Esophagus squamous epithelium (tissue), 5 donors: ENCODE data around the gene TMEM272. TPM values are rescaled to one million over a fixed set of nuclear protein-coding genes. Genes with fewer than 3 reads are reported as not detected.

Experiments used
- DNase-seq: peaks from one replicate; lab custom pipeline; 2025; lab: John Stamatoyannopoulos, UW
- H3K27ac ChIP-seq, 4 donors: fragments of 200-600 bp; sonication (generic); one replicate each; pipeline ENCODE4 v1.5.1; 2016 to 2019; ENCODE audit warnings: mild to moderate bottlenecking in 1 of 4
- H3K27me3 ChIP-seq, 4 donors: fragments of 200-600 bp; sonication (generic); 1 replicate in 3 of 4; 2 replicates in 1 of 4; pipeline versions ENCODE4 v1.5.1 to v1.6.0; 2017 to 2021; ENCODE audit warnings: antibody characterized with exemption in 1 of 4
- H3K36me3 ChIP-seq, 3 donors: fragments of 200-600 bp; sonication (generic); one replicate each; pipeline ENCODE4 v1.5.1; 2016 to 2019
- H3K4me1 ChIP-seq, 3 donors: fragments of 200-600 bp; sonication (generic); one replicate each; pipeline ENCODE4 v1.5.1; 2017 to 2019
- H3K4me3 ChIP-seq, 4 donors: fragments of 200-600 bp; sonication (generic); 1 replicate in 3 of 4; 2 replicates in 1 of 4; pipeline ENCODE4 v1.5.1; 2016 to 2019; ENCODE audit warnings: mild to moderate bottlenecking in 2 of 4, moderate library complexity in 1 of 4
- H3K9me3 ChIP-seq, 3 donors: fragments of 200-600 bp; sonication (generic); one replicate each; pipeline ENCODE4 v1.5.1; 2016 to 2019
- POLR2A ChIP-seq, 4 donors: fragments of 450-650 bp; IDR thresholded peaks; one replicate each; pipeline ENCODE4 v1.6.1; 2017; ENCODE audit warnings: antibody characterized with exemption in 4 of 4, mild to moderate bottlenecking in 4 of 4, moderate library complexity in 3 of 4
- WGBS, 2 donors: methylation state at CpG; one replicate each; pipeline ENCODE4 v1.1.5; 2018; 5-methylcytosine and 5-hydroxymethylcytosine counted together
- intact Hi-C: fragments of 100-400 bp; cut with DNase I; formaldehyde crosslinking; loops from one replicate; pipeline ENCODE4 v1.15.0; 2022
- total RNA-seq, 4 donors: library from RNA; depleted of rRNA; stranded (reverse); fragments of >200 nt; gene quantifications; one replicate each; pipeline ENCODE4 v1.1.0, GENCODE V29; 2016
- TF ChIP-seq, protein P1 (sequence below), 6 experiments: fragments of 450-650 bp in 4 of 6; fragments of 200-600 bp in 2 of 6; sonication (generic) in 2 of 6; IDR thresholded peaks; one replicate each; pipeline ENCODE4 v1.5.1; 2016 to 2019; ENCODE audit warnings: antibody characterized with exemption in 6 of 6, mild to moderate bottlenecking in 4 of 6, moderate library complexity in 4 of 6
- donor health status: DM: yes; HTN: yes; CAD: no.

Gene TMEM272
- total RNA-seq, 4 donors from 2014 or later: not detected

DNA sequence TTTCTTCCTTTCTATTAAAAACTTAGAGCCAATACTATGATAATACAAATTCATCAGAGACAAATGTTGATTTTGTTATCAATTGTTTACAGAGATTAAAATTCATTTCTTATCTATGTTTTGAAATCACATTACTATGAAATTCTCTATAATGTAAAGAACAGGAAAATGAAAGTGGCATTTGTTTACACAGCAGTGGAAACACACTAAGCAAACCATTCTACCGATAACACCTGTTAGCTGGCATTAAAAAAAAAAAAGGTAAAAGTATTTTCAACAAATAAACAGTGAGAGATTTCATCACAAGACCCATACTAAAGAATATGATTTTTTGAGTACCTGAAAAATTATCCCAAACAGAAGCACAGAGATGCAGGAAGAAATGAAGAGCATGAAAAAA lies 12.0 kb upstream of the TMEM272 start:
- Histone ChIP-seq H3K27me3 (peaks cover 0 to 47% (median 0%) of the 10 kb centered on the region in 4 donors), H3K4me1 (no peaks in the 10 kb centered on the region), H3K36me3 (no peaks in the 10 kb centered on the region), H3K4me3 (no peak overlapping the region), H3K9me3 (no peaks in the 10 kb centered on the region), H3K27ac (no peak overlapping the region)
- no peak for DNase-seq
- TF ChIP-seq, protein P1, sequence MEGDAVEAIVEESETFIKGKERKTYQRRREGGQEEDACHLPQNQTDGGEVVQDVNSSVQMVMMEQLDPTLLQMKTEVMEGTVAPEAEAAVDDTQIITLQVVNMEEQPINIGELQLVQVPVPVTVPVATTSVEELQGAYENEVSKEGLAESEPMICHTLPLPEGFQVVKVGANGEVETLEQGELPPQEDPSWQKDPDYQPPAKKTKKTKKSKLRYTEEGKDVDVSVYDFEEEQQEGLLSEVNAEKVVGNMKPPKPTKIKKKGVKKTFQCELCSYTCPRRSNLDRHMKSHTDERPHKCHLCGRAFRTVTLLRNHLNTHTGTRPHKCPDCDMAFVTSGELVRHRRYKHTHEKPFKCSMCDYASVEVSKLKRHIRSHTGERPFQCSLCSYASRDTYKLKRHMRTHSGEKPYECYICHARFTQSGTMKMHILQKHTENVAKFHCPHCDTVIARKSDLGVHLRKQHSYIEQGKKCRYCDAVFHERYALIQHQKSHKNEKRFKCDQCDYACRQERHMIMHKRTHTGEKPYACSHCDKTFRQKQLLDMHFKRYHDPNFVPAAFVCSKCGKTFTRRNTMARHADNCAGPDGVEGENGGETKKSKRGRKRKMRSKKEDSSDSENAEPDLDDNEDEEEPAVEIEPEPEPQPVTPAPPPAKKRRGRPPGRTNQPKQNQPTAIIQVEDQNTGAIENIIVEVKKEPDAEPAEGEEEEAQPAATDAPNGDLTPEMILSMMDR (IDR thresholded peaks at IDR 0.05): no peak
- no peak for TF ChIP-seq POLR2A (IDR thresholded peaks at IDR 0.05)
- WGBS, 2 donors: 65 to 86% methylated on average over 1 of the region's 1 CpG
- intact Hi-C loops: no loop called here

DNA sequence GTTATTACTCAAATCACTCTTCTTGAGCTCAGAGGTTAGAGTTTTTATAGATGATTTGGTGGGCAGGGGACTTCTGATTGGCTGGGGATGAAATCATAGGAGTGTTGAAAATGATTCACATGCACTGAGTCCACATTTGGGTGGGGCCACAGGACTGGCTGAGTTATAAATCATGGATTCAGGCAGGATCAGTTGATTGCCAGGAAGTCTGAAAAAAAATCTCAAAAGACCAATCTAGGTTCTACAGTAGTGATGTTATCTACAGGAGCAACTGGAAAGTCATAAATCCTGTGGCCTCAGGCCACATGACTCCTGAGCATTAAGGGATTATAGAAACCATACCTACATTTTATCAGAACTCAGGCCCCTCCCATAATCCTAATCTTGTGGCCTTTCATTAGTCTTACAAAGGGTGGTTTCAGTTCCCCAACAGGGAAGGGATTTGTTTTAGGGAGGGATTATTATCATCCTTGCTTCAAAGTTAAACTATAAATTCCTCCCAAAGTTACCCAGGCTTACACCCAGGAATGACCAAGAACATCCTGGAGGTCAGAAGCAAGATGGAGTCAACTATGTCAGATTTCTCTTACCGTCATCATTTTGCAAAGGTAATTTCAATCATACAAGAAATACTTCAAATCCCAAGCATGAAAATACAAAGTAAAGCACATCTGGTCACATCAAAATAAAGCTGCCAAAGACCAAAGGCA lies 11.2 kb upstream of the TMEM272 start:
- H3K27ac ChIP-seq: no peak overlapping the region
- H3K36me3 ChIP-seq: no peaks in the 10 kb centered on the region
- no peaks in the 10 kb centered on the region for H3K4me1 ChIP-seq
- peaks cover 0 to 47% (median 0%) of the 10 kb centered on the region in 4 donors for H3K27me3 ChIP-seq
- no peak for DNase-seq
- H3K4me3 ChIP-seq: no peak overlapping the region
- H3K9me3 ChIP-seq: no peaks in the 10 kb centered on the region
- TF ChIP-seq POLR2A (IDR thresholded peaks at IDR 0.05): no peak
- TF ChIP-seq, protein P1 (IDR thresholded peaks at IDR 0.05): no peak
- WGBS, 2 donors: 92 to 100% methylated on average over 1 of the region's 1 CpG
- intact Hi-C loops: no loop called here

DNA sequence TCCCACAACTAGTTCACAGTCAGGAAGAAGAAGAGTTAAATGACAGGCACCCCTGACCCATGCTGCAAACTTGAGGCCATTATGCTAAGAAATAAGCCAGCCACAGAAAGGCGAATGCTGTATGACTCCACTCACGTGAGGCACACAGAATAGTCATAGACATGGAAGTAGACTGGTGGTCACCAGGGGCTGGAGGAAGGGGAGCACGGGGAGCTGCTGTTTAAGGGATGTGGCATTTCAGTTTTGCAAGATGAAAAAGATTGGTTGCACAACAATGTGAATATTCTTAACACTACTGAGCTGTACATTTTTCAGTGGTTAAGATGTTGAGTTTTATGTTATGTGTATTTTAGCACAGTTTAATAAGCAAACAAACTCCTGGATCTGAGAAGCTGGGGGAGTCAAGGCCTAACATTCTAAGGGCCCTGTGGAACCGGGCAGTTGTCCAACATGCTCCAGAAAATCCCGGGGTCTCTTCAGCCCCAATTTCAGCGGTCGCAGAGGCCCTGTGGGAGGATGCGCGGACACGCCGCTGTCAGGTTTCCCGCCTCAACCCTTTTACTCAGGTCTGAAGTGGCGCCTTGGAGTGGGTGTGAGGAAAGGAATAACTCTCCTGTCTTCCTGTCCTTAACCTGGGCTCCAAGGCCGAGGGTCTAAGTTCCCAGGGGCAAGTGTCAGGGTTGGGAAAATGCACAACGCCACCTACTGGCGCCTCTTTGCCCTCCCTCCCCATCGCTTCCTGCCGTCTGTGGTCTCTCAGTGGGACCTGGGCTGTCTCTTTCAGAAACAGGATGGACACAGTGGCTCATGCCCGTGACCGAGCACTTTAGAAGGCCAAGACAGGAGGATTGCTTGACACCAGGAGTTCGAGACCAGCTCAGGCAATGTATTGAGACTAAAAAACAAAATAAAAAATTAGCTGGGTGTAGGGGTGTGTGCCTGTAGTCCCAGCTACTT lies 4.4 kb upstream of the TMEM272 start:
- Histone ChIP-seq H3K36me3 (no peaks in the 10 kb centered on the region), H3K4me1 (peaks cover 0 to 7% (median 5%) of the 10 kb centered on the region in 3 donors), H3K27me3 (peaks cover 0 to 23% (median 0%) of the 10 kb centered on the region in 4 donors), H3K4me3 (no peak overlapping the region), H3K9me3 (no peaks in the 10 kb centered on the region), H3K27ac (no peak overlapping the region)
- no peak for TF ChIP-seq POLR2A (IDR thresholded peaks at IDR 0.05)
- TF ChIP-seq, protein P1 (IDR thresholded peaks at IDR 0.05): peak in 4 of 6 experiments; percentile 13 to 42 (median 24)
- DNase-seq: no peak
- intact Hi-C loops: no loop called here
- 66 to 70% methylated on average over 15 to 20 of the region's 21 CpGs for WGBS, 2 donors

DNA sequence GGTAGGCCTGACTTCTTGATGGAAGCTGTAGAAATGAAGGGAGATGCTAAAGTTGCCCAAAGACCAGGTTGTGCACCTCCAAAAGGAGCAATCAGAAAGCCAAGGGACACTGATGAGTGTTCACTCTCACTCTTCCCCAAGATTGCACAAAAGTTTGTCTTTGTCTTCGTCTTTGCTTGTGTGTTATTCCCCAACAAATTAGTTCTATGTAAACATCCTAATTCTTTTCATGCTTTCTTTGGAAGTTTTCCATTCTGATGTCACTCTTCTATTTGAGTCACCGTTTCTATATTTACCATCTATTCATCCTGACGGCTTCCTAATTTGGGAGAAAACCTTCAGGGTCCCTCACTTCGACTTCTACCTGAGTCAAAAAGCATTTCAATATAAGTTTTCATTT lies 3.7 kb upstream of the TMEM272 start:
- TF ChIP-seq, protein P1 (IDR thresholded peaks at IDR 0.05): no peak
- no peak for TF ChIP-seq POLR2A (IDR thresholded peaks at IDR 0.05)
- Histone ChIP-seq H3K4me3 (no peak overlapping the region), H3K27me3 (peaks cover 0 to 25% (median 0%) of the 10 kb centered on the region in 4 donors), H3K4me1 (peaks cover 0 to 7% (median 5%) of the 10 kb centered on the region in 3 donors), H3K36me3 (no peaks in the 10 kb centered on the region), H3K27ac (no peak overlapping the region), H3K9me3 (no peaks in the 10 kb centered on the region)
- no peak for DNase-seq
- intact Hi-C loops: no loop called here
- 6 to 18% methylated on average over 4 of the region's 4 CpGs for WGBS, 2 donors
